HG03039 (cell line): Measurements from ENCODE around the gene DCD.
"Not testable (repeated sequence)": the region's sequence is repeated elsewhere in the genome, so short reads cannot be mapped to it uniquely, and the experiment has no call there.

ENCODE experiments used
- ATAC-seq: cut with Tn5 transposase; IDR thresholded peaks from one replicate; pipeline ENCODE4 v1.9.1; 2021; ENCODE audit warnings: mild to moderate bottlenecking, moderate library complexity; ENCODE audit not compliant: unreplicated experiment

Gene DCD

DNA sequence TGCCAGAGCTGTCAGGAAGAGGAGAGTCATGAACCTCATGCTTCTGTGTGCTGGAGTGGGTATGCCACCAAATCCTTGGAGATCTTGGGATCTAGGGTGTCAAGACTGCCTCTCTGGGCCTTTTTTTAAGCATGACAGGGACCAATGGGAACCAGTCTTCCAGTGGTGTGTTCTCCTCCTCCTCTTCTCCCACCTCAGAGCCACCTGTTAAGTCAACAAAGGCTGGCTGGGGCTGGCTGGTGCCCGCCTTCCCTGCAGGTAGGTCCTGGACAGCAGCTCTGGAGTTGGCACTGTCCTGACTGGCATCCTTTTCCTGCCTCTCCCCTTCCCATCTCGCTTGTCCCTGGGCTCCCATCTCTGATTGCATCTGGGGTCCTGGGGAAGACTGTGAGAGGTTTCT lies at the start of gene DCD:
TSS of gene DCD (minus strand) at position 101 of the 400 bp plus-strand sequence. CDS start at position 39, 62 bp downstream.
- ATAC-seq = no peak

DNA sequence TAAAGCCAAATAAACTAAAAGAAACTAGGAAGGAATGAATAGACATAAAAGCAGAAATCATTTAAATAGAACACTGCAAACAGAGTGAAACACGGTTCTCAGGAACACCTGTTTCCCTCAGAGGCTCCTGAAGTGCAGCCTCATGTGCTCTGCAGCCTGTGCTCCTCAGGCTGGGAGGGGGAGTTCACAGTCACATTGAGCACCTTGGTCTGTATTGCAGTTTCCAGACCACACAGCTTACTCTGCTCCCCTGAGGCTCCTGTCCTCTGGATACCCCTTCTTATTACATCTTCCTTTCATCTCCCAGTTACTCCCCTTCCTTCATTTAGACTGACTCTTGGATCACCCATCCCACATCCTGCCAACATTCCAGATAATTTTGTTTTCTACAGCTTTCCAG lies 49.7 kb upstream of the DCD start:
- no peak for ATAC-seq

DNA sequence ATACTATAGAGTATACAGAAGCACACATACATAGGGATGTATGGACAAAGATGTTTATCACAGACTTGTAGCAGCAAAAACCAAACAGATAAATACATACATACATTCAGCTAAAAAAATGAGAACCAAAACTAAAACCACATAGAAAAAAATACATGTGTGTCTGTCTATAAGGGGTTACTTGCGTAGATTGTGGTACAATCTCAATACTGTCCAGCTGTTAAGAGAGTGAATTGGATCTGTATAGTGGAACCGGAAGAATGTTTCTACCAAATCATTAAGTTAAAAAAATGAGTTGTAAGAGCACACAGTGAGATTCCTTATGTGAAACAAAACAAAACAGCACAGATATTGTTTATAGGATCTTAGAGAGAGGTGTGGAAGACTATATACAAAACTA lies 44.2 kb upstream of the DCD start:
- ATAC-seq = no peak

- no peak for ATAC-seq
These were observed 41.8 kb upstream of the DCD start for GRCh38 chr12:54689984-54690383.

DNA sequence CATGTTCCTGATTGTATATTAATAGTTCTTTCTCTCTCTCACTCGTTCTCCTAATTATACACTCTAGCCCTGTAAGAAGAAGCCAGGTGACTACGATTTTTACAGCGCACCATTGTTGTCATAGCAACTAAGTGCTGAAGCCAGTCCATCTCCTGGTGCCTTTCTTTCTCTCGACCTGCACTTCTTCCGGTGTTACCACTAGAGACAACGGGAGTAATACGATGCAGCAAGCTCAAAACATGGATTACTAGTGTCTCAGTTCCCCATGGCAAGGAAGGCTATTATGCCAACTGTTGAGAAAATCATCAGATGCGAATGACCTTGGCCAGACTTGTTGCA lies 40.8 kb upstream of the DCD start:
- ATAC-seq = no peak

GRCh38 chr12:54688309-54689033 lies 40.3 kb upstream of the DCD start:
- no peak for ATAC-seq

- ATAC-seq = no peak
These were observed 36.8 kb upstream of the DCD start for GRCh38 chr12:54684636-54685630.

DNA sequence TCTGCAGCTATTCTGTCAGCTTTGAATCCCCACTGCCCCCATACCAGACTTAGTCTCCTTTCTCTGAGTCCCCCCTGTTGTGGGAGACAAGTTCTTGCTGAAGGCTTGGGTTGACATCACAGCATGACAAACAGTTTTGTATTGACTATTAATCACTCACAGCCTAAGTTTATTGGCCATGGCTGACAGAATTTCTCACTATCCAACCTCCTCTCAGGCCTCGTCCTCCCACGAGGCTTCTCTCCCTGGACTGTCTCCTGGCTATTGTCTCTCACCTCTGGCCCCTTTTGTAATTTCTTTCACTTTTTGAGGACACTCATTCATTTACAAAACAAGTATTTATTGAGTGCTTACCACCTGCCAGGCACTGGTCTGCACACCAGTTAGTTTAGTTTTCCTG lies 35.2 kb upstream of the DCD start:
- no peak for ATAC-seq

GRCh38 chr12:54682674-54683073 lies 34.5 kb upstream of the DCD start:
- ATAC-seq = no peak

- ATAC-seq = peak; percentile 79
These were observed 32.2 kb upstream of the DCD start for GRCh38 chr12:54680374-54680773.

GRCh38 chr12:54678131-54678530 lies 30.0 kb upstream of the DCD start:
- no peak for ATAC-seq

DNA sequence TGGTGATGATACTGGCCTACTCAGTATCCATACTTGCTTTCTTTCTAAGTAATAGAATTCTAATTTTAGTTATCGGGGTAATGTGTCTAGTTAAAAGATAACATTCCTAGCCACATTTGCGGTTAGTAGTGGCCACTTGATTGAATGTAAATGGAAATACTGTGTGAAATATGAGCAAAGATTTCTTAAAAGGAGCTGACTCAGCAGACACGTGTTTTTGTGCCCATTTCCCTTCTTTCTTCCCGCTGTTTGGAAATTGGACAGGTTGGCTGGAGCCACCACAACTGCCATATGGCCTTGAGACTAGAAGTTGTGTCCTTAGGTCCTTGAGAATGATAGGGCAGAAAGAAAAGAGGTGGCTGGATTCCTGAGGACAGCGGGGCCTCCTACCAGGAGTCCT lies 19.8 kb upstream of the DCD start:
- no peak for ATAC-seq

DNA sequence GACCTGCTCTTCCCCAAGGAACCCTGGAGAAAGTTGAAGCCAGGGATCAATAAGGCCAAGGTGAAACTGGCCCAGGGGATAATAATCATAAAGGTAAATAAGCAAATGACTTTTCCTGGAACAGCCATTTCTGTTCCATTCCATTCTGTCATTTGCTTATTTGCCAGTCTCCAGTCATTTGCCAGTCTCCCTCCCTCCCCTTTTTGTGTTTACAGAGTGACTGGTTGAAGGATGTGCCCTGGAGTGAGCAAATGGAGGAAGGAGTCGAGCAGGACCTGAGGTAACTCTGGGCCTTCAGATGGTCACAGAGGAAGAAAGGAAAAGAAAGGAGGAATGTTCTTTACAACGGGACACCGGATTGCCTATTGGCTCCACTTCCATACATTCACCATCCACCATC lies 17.8 kb upstream of the DCD start:
- no peak for ATAC-seq

DNA sequence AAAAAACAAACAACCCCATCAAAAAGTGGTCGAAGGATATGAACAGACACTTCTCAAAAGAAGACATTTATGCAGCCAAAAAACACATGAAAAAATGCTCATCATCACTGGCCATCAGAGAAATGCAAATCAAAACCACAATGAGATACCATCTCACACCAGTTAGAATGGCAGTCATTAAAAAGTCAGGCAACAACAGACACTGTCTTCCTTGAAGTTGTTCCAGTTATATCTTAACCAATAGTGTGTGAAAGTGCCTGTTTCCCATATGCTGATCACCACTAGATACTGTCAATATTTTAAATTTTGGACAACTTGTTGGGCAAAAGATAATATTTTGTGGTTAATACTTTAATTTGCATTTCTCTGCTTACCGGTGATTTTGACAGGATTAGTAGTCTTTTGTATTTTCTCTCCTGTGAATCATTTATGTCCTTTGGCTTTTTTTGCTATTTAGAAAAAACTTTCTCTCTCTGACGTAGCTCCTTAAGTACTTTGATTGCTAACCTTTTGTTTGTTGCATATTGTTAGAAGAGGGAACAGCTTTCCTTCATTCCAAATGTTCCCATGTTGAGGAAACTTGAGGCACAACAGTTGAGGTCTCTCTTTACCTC lies 17.0 kb upstream of the DCD start:
- not testable (repeated sequence) for ATAC-seq

GRCh38 chr12:54663603-54664002 lies 15.4 kb upstream of the DCD start:
- ATAC-seq = no peak

DNA sequence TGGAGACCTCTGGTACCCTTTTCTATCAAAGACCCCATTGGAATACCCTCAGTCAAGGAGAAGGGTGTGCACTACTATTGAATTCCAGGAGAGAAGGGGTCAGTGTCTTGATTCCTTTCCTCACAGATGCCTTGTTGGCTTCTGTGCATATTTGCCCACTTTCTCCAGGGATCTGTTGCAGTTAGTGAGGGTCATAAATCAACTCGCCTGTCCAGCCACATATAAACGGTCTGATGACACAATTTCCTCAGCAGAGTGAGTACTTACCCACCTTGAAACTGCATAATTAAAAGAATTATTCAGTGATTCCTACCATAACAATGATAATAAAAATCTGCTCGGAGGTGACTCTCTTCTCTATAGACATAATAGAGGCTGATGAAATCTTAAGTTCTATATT lies 13.9 kb upstream of the DCD start:
- no peak for ATAC-seq

GRCh38 chr12:54661048-54661447 lies 12.9 kb upstream of the DCD start:
- no peak for ATAC-seq

- ATAC-seq = no peak
These were observed 12.3 kb upstream of the DCD start for GRCh38 chr12:54660320-54660962.

DNA sequence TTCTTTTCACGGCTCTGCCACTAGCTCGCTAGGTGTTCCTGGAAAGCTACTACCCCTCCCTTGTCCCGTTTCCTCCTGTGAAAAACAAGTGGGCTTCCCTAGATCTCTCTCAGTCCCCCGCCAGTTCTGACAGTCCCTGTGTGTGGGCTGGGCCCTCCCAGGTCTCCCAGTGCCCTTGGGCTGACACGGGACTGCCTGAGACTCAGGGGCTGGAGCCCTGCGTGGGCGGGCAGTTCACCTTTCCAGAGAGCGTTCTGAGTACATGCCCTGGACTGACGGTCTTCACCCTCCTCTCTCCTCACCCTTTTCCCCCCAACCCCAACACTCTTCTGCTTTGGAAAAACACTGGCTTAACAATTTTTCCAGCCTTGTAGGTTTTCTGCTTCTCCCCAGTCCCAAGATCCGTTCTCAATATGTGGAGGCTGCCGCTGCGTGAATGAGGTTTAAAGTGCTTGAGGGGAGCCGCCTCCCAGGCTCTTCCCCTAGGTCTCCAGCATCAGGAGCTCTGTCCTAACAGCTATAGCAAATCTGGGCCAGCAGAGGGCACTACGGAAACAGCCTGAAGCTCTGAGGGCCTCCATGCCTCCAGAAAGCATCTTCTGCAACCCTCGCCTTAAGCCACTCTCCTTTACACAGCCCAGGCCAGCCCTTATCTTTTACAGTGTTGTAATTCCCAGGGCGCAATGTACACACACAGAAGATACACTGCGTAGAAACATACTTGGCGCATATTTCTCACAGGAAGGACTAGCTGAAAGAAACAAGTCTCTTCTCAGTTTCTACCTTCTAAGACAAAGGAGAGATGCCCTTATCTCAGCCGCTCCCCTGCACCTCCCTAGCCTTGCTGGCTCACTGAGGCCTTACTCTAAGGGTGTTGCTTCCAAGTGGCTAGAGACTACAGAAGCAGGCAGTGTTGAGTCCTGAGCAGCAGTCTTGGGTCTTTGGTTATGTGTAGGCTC lies 10.4 kb upstream of the DCD start:
- ATAC-seq = peak; percentile 53

DNA sequence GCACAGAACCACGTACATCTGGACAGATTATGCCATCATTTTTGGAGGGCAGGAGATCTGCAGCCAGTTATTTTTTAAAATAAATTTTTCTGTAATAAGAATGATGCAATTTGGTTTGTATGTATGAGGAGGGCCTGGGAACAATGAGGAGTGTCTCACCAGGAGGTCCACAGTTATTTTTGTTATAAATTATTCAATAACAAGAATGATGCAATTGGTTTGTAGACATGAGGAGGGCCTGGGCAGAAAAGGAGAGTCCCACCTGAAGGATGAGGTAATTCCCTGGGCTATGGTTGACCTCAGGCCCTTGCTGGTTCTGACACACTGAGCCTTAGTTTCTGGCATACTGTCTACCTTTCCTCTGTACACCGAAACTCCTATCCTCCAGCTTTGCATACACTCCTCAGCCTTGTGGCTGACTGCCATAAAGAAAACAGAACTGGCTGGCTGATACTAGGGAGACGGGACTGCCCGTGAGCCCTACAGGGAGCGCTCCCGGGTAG lies 9.0 kb upstream of the DCD start:
- no peak for ATAC-seq
